Upper lobe of left lung (tissue), 4 donors: Measurements from ENCODE around the gene TEF.

Experiments used
- POLR2A ChIP-seq, 4 donors: fragments of 450-650 bp; IDR thresholded peaks; one replicate each; pipeline ENCODE4 v1.5.1; 2016 to 2017; ENCODE audit warnings: antibody characterized with exemption in 4 of 4, mild to moderate bottlenecking in 2 of 4
- POLR2AphosphoS5 ChIP-seq, 2 donors: sonication (generic); formaldehyde crosslinking; IDR thresholded peaks; one replicate each; pipeline ENCODE4 v1.5.1; 2017; ENCODE audit warnings: antibody characterized with exemption in 2 of 2
- TF ChIP-seq, protein P1 (sequence below), 6 experiments: fragments of 450-650 bp in 4 of 6; fragments of 200-600 bp in 2 of 6; sonication (generic) in 2 of 6; IDR thresholded peaks; one replicate each; pipeline ENCODE4 v1.5.1; 2016 to 2019; ENCODE audit warnings: antibody characterized with exemption in 6 of 6

- TF ChIP-seq, protein P1, sequence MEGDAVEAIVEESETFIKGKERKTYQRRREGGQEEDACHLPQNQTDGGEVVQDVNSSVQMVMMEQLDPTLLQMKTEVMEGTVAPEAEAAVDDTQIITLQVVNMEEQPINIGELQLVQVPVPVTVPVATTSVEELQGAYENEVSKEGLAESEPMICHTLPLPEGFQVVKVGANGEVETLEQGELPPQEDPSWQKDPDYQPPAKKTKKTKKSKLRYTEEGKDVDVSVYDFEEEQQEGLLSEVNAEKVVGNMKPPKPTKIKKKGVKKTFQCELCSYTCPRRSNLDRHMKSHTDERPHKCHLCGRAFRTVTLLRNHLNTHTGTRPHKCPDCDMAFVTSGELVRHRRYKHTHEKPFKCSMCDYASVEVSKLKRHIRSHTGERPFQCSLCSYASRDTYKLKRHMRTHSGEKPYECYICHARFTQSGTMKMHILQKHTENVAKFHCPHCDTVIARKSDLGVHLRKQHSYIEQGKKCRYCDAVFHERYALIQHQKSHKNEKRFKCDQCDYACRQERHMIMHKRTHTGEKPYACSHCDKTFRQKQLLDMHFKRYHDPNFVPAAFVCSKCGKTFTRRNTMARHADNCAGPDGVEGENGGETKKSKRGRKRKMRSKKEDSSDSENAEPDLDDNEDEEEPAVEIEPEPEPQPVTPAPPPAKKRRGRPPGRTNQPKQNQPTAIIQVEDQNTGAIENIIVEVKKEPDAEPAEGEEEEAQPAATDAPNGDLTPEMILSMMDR (IDR thresholded peaks at IDR 0.05): no peak
- TF ChIP-seq POLR2A (IDR thresholded peaks at IDR 0.05) (no peak), POLR2AphosphoS5 (IDR thresholded peaks at IDR 0.05) (no peak)
These were observed 16.8 kb upstream of the TEF start for GRCh38 chr22:41364955-41365354.
